Sigmoid colon (tissue), 7 donors: ENCODE data around the gene RIOK2. TPM values are rescaled to one million over a fixed set of nuclear protein-coding genes. Genes with fewer than 3 reads are reported as not detected.

ENCODE experiments used
- DNase-seq: peaks from one replicate; pipeline ENCODE4 v3.0.0-alpha.2; 2019
- H3K27ac ChIP-seq, 4 donors: fragments of 200-600 bp; sonication (generic); one replicate each; pipeline ENCODE4 v1.5.1; 2016 to 2019; ENCODE audit warnings: mild to moderate bottlenecking in 1 of 4
- H3K27me3 ChIP-seq, 3 donors: fragments of 200-600 bp; sonication (generic); one replicate each; pipeline ENCODE4 v1.5.1; 2019; ENCODE audit warnings: mild to moderate bottlenecking in 1 of 3
- H3K36me3 ChIP-seq, 4 donors: fragments of 200-600 bp; sonication (generic); one replicate each; pipeline ENCODE4 v1.5.1; 2016 to 2019
- H3K4me1 ChIP-seq, 4 donors: fragments of 200-600 bp; sonication (generic); one replicate each; pipeline ENCODE4 v1.5.1; 2017 to 2019
- H3K4me3 ChIP-seq, 4 donors: fragments of 200-600 bp; sonication (generic); one replicate each; pipeline ENCODE4 v1.5.1; 2017 to 2019; ENCODE audit warnings: mild to moderate bottlenecking in 2 of 4, moderate library complexity in 1 of 4
- H3K9me3 ChIP-seq, 4 donors: fragments of 200-600 bp in 3 of 4; sonication (generic) in 3 of 4; one replicate each; pipeline versions ENCODE4 v1.5.1 to v1.6.1; 2013 to 2019
- EP300 ChIP-seq, 4 donors: sonication (generic); formaldehyde crosslinking; IDR thresholded peaks; one replicate each; pipeline ENCODE4 v1.6.1; 2017; ENCODE audit warnings: antibody characterized with exemption in 4 of 4
- POLR2A ChIP-seq, 2 donors: fragments of 450-650 bp; IDR thresholded peaks; one replicate each; pipeline ENCODE4 v1.6.1; 2016; ENCODE audit warnings: antibody characterized with exemption in 2 of 2, mild to moderate bottlenecking in 2 of 2, moderate library complexity in 2 of 2
- POLR2AphosphoS5 ChIP-seq, 4 donors: sonication (generic); formaldehyde crosslinking; IDR thresholded peaks; one replicate each; pipeline ENCODE4 v1.6.1; 2017; ENCODE audit warnings: antibody characterized with exemption in 4 of 4
- WGBS, 2 donors: extraction: QIAGEN DNeasy Blood & Tissue Kit; methylation state at CpG; one replicate each; pipeline ENCODE4 v1.1.7; 2013; 5-methylcytosine and 5-hydroxymethylcytosine counted together
- intact Hi-C: fragments of 100-400 bp; cut with DNase I; formaldehyde crosslinking; loops from one replicate; pipeline ENCODE4 v1.15.1; 2023
- polyA plus RNA-seq, 3 donors: library from polyadenylated mRNA; stranded (reverse); fragments of 200-250 nt; gene quantifications; one replicate each; pipeline ENCODE4 v1.2.3, GENCODE V29; 2013
- total RNA-seq, 4 donors: library from RNA; depleted of rRNA; stranded (reverse); fragments of >200 nt; gene quantifications; one replicate each; pipeline ENCODE4 v1.1.0, GENCODE V29; 2016
- TF ChIP-seq, protein P1 (sequence below), 4 experiments: fragments of 450-650 bp in 3 of 4; fragments of 200-600 bp in 1 of 4; IDR thresholded peaks; one replicate each; pipeline ENCODE4 v1.5.1; 2016 to 2019; ENCODE audit warnings: antibody characterized with exemption in 4 of 4, mild to moderate bottlenecking in 3 of 4, moderate library complexity in 2 of 4
- donor health status: healthy with polysubstance abuse.
- donor health status: Bipolar disorder and iron deficiency.
- donor health status: healthy.

RIOK2 gene
- total and polyA plus RNA-seq, 7 donors = 7.8 to 28.0 (median 16.1) TPM

DNA sequence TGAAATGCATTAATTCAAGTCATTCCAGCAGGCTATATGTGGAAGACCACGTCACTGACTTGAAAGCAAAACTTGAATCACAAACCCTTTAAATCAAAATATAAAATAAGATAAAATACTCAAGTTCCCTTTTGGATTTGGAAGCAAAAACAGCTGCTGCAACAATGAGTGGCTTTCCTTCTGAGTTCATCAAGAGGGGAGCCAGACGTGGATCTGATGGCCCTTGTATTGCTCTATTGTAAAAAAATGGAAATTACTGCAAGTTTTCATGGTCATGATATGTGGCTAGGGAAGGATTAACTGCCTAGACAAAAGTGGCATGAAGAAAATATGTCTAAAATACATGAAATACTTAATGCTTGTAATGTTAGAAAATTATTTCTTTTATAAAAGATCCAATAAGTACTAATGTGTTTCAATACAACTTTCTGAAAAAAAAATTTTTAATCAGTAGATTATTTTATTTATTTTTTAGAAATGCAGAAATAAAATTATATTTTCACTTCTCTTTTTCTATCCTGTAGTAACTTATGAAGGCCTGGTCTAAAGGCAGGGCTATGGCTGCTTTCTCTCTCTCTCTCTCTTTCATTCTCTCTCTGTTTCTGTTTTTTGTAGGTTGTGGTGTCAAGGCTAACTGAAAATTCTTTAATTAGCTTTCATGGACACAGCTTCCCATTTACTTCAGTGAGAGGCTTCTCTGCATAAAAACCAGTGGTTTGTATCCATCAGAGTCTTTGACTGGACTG, 64.6 kb downstream of the RIOK2 start:
- WGBS, 2 donors = 71 to 76% methylated on average over 2 of the region's 2 CpGs
- intact Hi-C loops = no loop called here

DNA sequence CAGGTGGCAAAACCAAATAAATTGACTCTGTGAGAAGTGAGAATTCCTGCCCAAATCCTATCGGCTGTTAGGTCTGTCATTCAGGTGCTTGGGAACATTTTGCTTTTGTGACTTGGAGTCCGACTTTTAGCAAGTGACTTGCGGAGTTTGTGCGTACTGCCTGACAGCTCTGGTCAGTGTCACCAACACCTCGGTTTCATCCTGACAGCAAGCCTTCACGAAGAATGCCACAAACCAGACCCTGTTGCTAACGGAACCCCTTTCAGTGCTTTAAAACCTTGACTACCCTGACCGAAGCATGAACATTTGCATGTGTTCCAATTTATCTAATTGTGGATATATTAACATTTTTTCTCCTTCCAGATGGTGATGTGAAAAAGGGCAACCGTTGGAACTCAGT, 67.1 kb downstream of the RIOK2 start:
- DNase-seq = no peak
- H3K4me1 ChIP-seq = no peaks in the 10 kb centered on the region
- intact Hi-C loops = no loop called here
- no peaks in the 10 kb centered on the region for H3K36me3 ChIP-seq
- no peak overlapping the region for H3K4me3 ChIP-seq
- no peak for TF ChIP-seq POLR2A (IDR thresholded peaks at IDR 0.05)
- TF ChIP-seq POLR2AphosphoS5 (IDR thresholded peaks at IDR 0.05) = no peak
- TF ChIP-seq, protein P1, sequence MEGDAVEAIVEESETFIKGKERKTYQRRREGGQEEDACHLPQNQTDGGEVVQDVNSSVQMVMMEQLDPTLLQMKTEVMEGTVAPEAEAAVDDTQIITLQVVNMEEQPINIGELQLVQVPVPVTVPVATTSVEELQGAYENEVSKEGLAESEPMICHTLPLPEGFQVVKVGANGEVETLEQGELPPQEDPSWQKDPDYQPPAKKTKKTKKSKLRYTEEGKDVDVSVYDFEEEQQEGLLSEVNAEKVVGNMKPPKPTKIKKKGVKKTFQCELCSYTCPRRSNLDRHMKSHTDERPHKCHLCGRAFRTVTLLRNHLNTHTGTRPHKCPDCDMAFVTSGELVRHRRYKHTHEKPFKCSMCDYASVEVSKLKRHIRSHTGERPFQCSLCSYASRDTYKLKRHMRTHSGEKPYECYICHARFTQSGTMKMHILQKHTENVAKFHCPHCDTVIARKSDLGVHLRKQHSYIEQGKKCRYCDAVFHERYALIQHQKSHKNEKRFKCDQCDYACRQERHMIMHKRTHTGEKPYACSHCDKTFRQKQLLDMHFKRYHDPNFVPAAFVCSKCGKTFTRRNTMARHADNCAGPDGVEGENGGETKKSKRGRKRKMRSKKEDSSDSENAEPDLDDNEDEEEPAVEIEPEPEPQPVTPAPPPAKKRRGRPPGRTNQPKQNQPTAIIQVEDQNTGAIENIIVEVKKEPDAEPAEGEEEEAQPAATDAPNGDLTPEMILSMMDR (IDR thresholded peaks at IDR 0.05) = no peak
- TF ChIP-seq EP300 (IDR thresholded peaks at IDR 0.05) = no peak
- H3K9me3 ChIP-seq = no peaks in the 10 kb centered on the region
- no peak overlapping the region for H3K27ac ChIP-seq
- no peaks in the 10 kb centered on the region for H3K27me3 ChIP-seq
- 90 to 91% methylated on average over 9 of the region's 9 CpGs for WGBS, 2 donors

More for the DNA sequence above, 64.6 kb downstream of the RIOK2 start:
- no peaks in the 10 kb centered on the region for H3K36me3 ChIP-seq
- no peak for DNase-seq
- H3K4me3 ChIP-seq = no peak overlapping the region
- TF ChIP-seq, protein P1 (IDR thresholded peaks at IDR 0.05) = no peak
- TF ChIP-seq POLR2AphosphoS5 (IDR thresholded peaks at IDR 0.05) = no peak
- TF ChIP-seq EP300 (IDR thresholded peaks at IDR 0.05) = no peak
- TF ChIP-seq POLR2A (IDR thresholded peaks at IDR 0.05) = no peak
- H3K27me3 ChIP-seq = no peaks in the 10 kb centered on the region
- H3K9me3 ChIP-seq = no peaks in the 10 kb centered on the region
- no peaks in the 10 kb centered on the region for H3K4me1 ChIP-seq
- H3K27ac ChIP-seq = no peak overlapping the region

DNA sequence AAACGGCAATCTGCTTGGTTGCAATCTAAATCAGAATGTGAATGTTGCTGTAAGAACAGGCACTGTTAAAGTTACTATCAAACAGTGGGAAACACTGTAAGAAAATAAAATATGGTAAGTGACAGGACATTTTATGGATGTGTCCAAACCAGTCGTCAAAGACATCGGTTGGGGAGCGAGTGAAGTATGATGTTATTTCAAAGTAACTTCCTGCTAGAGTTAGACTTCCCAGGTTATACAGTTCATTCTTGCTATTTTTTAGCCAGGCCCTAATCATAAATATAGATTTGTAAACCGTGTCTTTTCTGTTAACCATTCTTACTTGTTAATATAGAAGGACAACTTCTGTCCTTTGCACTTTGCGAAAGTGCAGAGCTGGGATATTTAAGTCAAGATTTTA, 70.8 kb downstream of the RIOK2 start:
- no peak for DNase-seq
- TF ChIP-seq POLR2AphosphoS5 (IDR thresholded peaks at IDR 0.05) (no peak), POLR2A (IDR thresholded peaks at IDR 0.05) (no peak), EP300 (IDR thresholded peaks at IDR 0.05) (no peak)
- TF ChIP-seq, protein P1 (IDR thresholded peaks at IDR 0.05) = no peak
- intact Hi-C loops = no loop called here
- Histone ChIP-seq H3K4me3 (no peak overlapping the region), H3K27ac (no peak overlapping the region), H3K36me3 (no peaks in the 10 kb centered on the region), H3K4me1 (no peaks in the 10 kb centered on the region), H3K27me3 (no peaks in the 10 kb centered on the region), H3K9me3 (no peaks in the 10 kb centered on the region)
- 23 to 64% methylated on average over 6 of the region's 6 CpGs for WGBS, 2 donors

DNA sequence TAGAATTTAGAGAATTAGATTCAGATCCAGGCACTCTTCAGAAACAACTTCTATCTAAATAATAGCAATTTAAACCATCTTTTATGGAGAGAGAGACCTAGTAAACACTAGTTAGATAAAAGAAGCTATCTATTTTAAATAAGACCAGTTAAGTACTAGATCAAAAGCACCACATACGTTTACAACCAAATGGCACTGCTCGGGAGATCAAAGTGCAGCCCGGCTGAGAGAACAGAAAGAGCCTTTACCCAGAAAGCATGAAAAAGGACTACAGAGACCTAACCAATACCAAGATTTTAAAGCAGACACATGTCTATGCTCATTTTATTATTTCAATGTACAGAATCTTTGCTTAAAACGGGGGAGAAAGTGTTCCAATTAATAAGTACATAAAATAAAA, 71.4 kb downstream of the RIOK2 start:
- Histone ChIP-seq H3K4me1 (no peaks in the 10 kb centered on the region), H3K36me3 (no peaks in the 10 kb centered on the region), H3K27me3 (no peaks in the 10 kb centered on the region), H3K4me3 (no peak overlapping the region), H3K9me3 (no peaks in the 10 kb centered on the region), H3K27ac (no peak overlapping the region)
- WGBS, 2 donors = 12 to 31% methylated on average over 4 of the region's 4 CpGs
- TF ChIP-seq, protein P1 (IDR thresholded peaks at IDR 0.05) = no peak
- no peak for TF ChIP-seq POLR2A (IDR thresholded peaks at IDR 0.05)
- no peak for TF ChIP-seq POLR2AphosphoS5 (IDR thresholded peaks at IDR 0.05)
- no peak for TF ChIP-seq EP300 (IDR thresholded peaks at IDR 0.05)
- intact Hi-C loops = no loop called here
- no peak for DNase-seq

DNA sequence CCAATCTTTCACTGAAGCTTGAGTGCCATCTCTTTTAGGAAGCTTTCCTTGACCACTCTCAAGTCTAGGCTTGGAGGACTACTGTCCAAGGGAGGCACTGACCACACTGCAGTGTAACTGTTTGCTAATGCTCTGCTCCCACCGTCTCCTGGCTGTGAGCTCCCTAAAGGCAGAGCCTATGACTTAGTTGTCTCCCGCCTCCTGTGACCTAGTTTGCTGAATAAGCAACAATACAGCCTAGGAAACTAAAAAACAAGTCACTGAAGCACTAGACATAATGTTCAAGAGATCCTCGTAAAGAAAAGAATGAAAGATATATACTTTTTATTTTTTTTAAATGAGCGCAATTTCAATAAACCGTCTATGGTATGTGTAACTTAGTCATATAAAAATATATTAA, 72.0 kb downstream of the RIOK2 start:
- Histone ChIP-seq H3K4me1 (peaks cover 0 to 6% (median 5%) of the 10 kb centered on the region in 4 donors), H3K27ac (no peak overlapping the region), H3K9me3 (no peaks in the 10 kb centered on the region), H3K27me3 (no peaks in the 10 kb centered on the region), H3K36me3 (no peaks in the 10 kb centered on the region), H3K4me3 (no peak overlapping the region)
- TF ChIP-seq POLR2A (IDR thresholded peaks at IDR 0.05) (no peak), EP300 (IDR thresholded peaks at IDR 0.05) (no peak), POLR2AphosphoS5 (IDR thresholded peaks at IDR 0.05) (no peak)
- TF ChIP-seq, protein P1 (IDR thresholded peaks at IDR 0.05) = no peak
- WGBS, 2 donors = 41 to 75% methylated on average over 5 of the region's 5 CpGs
- no peak for DNase-seq
- intact Hi-C loops = no loop called here
